Measurements from ENCODE around the gene MTG2. TPM values are rescaled to one million over a fixed set of nuclear protein-coding genes. Genes with fewer than 3 reads are reported as not detected.

MTG2 gene
- total and polyA plus RNA-seq, 2 of the 13 experiments (the other 11 are each of a cell fraction or from before 2014, with no cell fraction given): 20.4 to 37.8 TPM

DNA sequence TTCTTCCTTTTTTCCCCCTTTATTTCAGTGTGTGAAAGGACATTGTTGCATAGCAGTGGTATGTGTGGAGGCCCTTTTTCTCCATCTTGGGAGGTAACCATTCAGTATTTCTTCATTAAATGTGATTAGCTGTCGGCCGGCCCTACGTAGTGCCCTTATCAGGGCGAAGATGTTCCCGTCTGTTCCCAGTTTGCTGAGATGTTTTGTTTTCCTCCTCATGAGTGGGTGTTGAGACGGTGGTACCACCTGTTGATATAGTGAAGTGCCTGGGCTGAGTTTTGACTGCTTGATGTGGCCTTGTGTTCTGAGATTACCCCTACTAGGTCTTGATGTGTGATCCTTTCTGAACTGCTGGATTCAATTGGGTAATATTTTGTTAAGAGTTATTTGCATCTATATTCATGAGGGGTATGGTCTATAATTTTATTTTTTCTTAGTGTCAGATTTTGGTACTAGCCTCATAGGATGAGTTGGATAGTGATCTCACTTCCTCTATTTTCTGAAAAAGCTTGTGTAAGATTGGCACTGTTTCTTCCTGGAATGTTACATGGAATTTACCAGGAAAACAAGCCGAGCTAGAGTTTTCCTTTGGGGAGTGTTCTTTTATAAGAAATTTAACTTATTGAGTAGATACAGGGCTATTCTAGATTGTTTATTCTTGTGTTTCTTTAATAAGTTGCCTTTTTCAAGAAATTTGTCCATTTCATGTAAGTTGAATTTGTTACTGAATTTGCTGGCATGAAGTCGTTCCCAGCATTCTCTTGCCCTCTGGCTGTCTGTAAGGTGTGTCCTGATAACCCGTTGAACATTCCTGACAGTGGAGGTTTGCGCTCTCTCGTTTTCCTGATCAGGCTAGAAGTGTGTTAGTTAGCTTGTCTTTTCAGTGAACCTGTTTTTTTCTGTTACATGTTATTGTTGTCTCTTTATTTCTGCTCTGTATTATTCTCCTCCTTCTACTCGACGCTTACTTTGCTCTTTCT, 4.3 kb downstream of the MTG2 start:
- Histone ChIP-seq H3K79me2 (ENCODE audit: insufficient read depth, low read length) (peaks cover 50% of the 10 kb centered on the region), H4K20me1 (ENCODE audit: insufficient read depth, low read length) (no peaks in the 10 kb centered on the region), H3K4me1 (ENCODE audit: insufficient read depth, low read length) (peaks cover 41% of the 10 kb centered on the region), H2AFZ (ENCODE audit: low read length) (no peak overlapping the region), H3K9ac (ENCODE audit: insufficient read depth, low read depth, low read length) (no peak overlapping the region), H3K9me3 (ENCODE audit: low read length) (no peaks in the 10 kb centered on the region), H3K36me3 (replicated peaks in 1 of 2; ENCODE audit: control insufficient read depth in 1 of 2, insufficient read depth in 2 of 2, low read length in 2 of 2) (peaks cover 9 to 21% of the 10 kb centered on the region in 2 experiments), H3K4me2 (ENCODE audit: low read depth, low read length) (no peak overlapping the region), H3K27me3 (ENCODE audit: control insufficient read depth in 1 of 2, insufficient read depth in 2 of 2, low read length in 2 of 2) (no peaks in the 10 kb centered on the region; a peak in 1 of 5 replicates), H3K27ac (ENCODE audit: extremely low read length, insufficient read depth, low read length) (no peak overlapping the region), H3K4me3 (replicated peaks in 1 of 3; ENCODE audit: insufficient read depth in 1 of 3, low read depth in 2 of 3, low read length in 3 of 3) (no peak overlapping the region)
- ChIA-PET CTCF (ENCODE audit: low intra/inter-chr PET ratio, low total read pairs) (no interaction called here), POLR2A (interaction anchor here (0.9 to 1.2 kb wide), 2 partner anchors 11 to 15 kb away, joined by 3 to 4 read pairs; no protein-coding TSS in a partner anchor)
- DNase-seq (ENCODE audit: low spot score): no peak
- intact Hi-C loops (cut with micrococcal nuclease; ENCODE audit: unreplicated experiment): no loop called here
- no peak for ATAC-seq
- FAIRE-seq: no peak
- no TSS peak for BruUV-seq (replicated peaks)
- WGBS (ENCODE audit: low lambda C conversion rate): 94% methylated on average over 13 of the region's 13 CpGs
- 0 out of 2 replicates have a peak, but pooled peaks have one; percentile 26 for TF ChIP-seq ZBTB33 (CRISPR knock-in tag; IDR thresholded peaks at IDR 0.05)
- TF ChIP-seq NR2F1 (CRISPR knock-in tag; IDR thresholded peaks at IDR 0.05): no peak
- TF ChIP-seq TEAD3 (CRISPR knock-in tag; optimal IDR thresholded peaks at IDR 0.05; ENCODE audit: borderline replicate concordance): peak; percentile 9
- in situ Hi-C loops (cut with HindIII; ENCODE audit: extremely low pct_ligation_motif_present, low pct_unique_long_range_greater_than_20kb): no loop called here

All from HepG2 (cell line).